ENCODE data around the gene RFC3.

DNA sequence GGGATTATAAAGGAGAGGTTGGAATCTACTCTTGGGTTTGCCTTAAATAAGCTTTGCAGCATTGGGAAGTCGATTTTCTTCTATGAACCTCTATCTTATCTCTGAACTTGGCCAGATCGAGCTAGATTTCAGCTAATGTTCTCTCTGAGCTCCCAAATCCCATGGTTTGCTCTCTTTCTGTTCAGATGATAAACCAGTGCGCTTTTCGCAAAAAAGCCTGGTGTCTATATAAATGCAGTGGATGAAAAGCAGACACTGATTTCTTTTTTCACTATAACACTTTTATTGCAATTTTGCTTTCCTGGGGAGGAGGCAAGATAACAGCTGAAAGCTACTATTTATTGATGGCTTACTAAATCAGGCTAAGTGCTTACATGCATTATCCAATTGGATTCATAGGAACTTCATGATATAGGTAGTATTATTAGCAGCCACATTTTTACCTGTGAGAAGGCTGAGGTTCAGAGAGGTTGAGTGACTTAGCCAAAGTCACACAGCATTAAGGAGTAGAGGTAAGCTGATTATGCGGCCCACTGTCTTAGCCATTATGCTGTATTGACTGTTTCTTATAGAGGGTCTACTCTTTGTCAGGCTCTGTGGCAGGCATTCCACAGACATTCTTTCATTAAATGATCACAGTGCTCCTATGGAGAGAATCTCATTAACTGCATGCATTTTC lies 58.9 kb downstream of the RFC3 start:
- TF ChIP-seq, protein P1, sequence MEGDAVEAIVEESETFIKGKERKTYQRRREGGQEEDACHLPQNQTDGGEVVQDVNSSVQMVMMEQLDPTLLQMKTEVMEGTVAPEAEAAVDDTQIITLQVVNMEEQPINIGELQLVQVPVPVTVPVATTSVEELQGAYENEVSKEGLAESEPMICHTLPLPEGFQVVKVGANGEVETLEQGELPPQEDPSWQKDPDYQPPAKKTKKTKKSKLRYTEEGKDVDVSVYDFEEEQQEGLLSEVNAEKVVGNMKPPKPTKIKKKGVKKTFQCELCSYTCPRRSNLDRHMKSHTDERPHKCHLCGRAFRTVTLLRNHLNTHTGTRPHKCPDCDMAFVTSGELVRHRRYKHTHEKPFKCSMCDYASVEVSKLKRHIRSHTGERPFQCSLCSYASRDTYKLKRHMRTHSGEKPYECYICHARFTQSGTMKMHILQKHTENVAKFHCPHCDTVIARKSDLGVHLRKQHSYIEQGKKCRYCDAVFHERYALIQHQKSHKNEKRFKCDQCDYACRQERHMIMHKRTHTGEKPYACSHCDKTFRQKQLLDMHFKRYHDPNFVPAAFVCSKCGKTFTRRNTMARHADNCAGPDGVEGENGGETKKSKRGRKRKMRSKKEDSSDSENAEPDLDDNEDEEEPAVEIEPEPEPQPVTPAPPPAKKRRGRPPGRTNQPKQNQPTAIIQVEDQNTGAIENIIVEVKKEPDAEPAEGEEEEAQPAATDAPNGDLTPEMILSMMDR (IDR thresholded peaks at IDR 0.05; ENCODE audit: insufficient read depth, low read length): no peak
- TF ChIP-seq POLR2AphosphoS5 (IDR thresholded peaks at IDR 0.05; ENCODE audit: low read depth): no peak
